Breast epithelium (tissue), 4 donors: Measurements from ENCODE around the gene LPAR3. TPM values are rescaled to one million over a fixed set of nuclear protein-coding genes. Genes with fewer than 3 reads are reported as not detected.

Experiments used
- DNase-seq, 2 donors: peaks; one replicate each; pipeline ENCODE4 v3.0.0-alpha.2; 2019; ENCODE audit warnings: low spot score in 2 of 2
- H3K27ac ChIP-seq, 2 donors: fragments of 200-600 bp; sonication (generic) in 1 of 2; one replicate each; pipeline ENCODE4 v1.5.1; 2016 to 2019; ENCODE audit warnings: mild to moderate bottlenecking in 1 of 2
- H3K27me3 ChIP-seq, 2 donors: fragments of 200-600 bp; sonication (generic) in 1 of 2; one replicate each; pipeline versions ENCODE4 v1.5.1 to v1.6.0; 2017 to 2019; ENCODE audit warnings: control low read depth in 1 of 2, mild to moderate bottlenecking in 1 of 2
- H3K36me3 ChIP-seq: fragments of 200-600 bp; one replicate; pipeline ENCODE4 v1.5.1; 2019
- H3K4me1 ChIP-seq, 2 donors: fragments of 200-600 bp; sonication (generic); one replicate each; pipeline ENCODE4 v1.5.1; 2016 to 2019; ENCODE audit warnings: control low read depth in 1 of 2
- H3K4me3 ChIP-seq, 3 donors: fragments of 200-600 bp; sonication (generic); 1 replicate in 2 of 3; 2 replicates in 1 of 3; pipeline ENCODE4 v1.5.1; 2016 to 2019; ENCODE audit warnings: mild to moderate bottlenecking in 3 of 3, moderate library complexity in 2 of 3
- H3K9me3 ChIP-seq, 2 donors: fragments of 200-600 bp; sonication (generic) in 1 of 2; one replicate each; pipeline ENCODE4 v1.5.1; 2016 to 2019; ENCODE audit warnings: control low read depth in 1 of 2
- POLR2A ChIP-seq: fragments of 450-650 bp; IDR thresholded peaks from one replicate; pipeline ENCODE4 v1.6.1; 2016; ENCODE audit warnings: antibody characterized with exemption, mild to moderate bottlenecking, moderate library complexity
- POLR2AphosphoS5 ChIP-seq, 3 donors: sonication (generic); formaldehyde crosslinking; IDR thresholded peaks; one replicate each; pipeline ENCODE4 v1.6.1; 2017; ENCODE audit warnings: antibody characterized with exemption in 3 of 3
- intact Hi-C: fragments of 100-400 bp; cut with DNase I; formaldehyde crosslinking; loops from one replicate; pipeline ENCODE4 v1.15.1; 2023; ENCODE audit warnings: low total_unique reads
- total RNA-seq, 3 donors: library from RNA; depleted of rRNA; stranded (reverse); fragments of >200 nt; gene quantifications; one replicate each; pipeline ENCODE4 v1.1.0, GENCODE V29; 2016
- TF ChIP-seq, protein P1 (sequence below), 3 donors: fragments of 450-650 bp; IDR thresholded peaks; one replicate each; pipeline ENCODE4 v1.5.1; 2016 to 2017; ENCODE audit warnings: antibody characterized with exemption in 3 of 3, mild to moderate bottlenecking in 3 of 3, moderate library complexity in 3 of 3

LPAR3 gene
- total RNA-seq, 3 donors from 2014 or later = 1.6 to 3.7 TPM; not detected in 1

- no peak for TF ChIP-seq POLR2AphosphoS5 (IDR thresholded peaks at IDR 0.05)
- Histone ChIP-seq H3K4me1 (no peaks in the 10 kb centered on the region), H3K27me3 (no peaks in the 10 kb centered on the region), H3K9me3 (no peaks in the 10 kb centered on the region), H3K27ac (no peak overlapping the region), H3K4me3 (no peak overlapping the region), H3K36me3 (no peaks in the 10 kb centered on the region)
- intact Hi-C loops = no loop called here
- DNase-seq = no peak
Measured at GRCh38 chr1:84853741-84854721, 39.0 kb downstream of the LPAR3 start.

GRCh38 chr1:84851839-84852238, 41.2 kb downstream of the LPAR3 start:
- H3K27ac ChIP-seq = no peak overlapping the region
- intact Hi-C loops = no loop called here
- peaks cover 0 to 13% of the 10 kb centered on the region in 2 donors for H3K4me1 ChIP-seq
- H3K36me3 ChIP-seq = no peaks in the 10 kb centered on the region
- no peak for DNase-seq
- TF ChIP-seq POLR2A = no peak
- no peak for TF ChIP-seq POLR2AphosphoS5 (IDR thresholded peaks at IDR 0.05)
- TF ChIP-seq, protein P1, sequence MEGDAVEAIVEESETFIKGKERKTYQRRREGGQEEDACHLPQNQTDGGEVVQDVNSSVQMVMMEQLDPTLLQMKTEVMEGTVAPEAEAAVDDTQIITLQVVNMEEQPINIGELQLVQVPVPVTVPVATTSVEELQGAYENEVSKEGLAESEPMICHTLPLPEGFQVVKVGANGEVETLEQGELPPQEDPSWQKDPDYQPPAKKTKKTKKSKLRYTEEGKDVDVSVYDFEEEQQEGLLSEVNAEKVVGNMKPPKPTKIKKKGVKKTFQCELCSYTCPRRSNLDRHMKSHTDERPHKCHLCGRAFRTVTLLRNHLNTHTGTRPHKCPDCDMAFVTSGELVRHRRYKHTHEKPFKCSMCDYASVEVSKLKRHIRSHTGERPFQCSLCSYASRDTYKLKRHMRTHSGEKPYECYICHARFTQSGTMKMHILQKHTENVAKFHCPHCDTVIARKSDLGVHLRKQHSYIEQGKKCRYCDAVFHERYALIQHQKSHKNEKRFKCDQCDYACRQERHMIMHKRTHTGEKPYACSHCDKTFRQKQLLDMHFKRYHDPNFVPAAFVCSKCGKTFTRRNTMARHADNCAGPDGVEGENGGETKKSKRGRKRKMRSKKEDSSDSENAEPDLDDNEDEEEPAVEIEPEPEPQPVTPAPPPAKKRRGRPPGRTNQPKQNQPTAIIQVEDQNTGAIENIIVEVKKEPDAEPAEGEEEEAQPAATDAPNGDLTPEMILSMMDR (IDR thresholded peaks at IDR 0.05) = no peak
- no peak overlapping the region for H3K4me3 ChIP-seq
- H3K27me3 ChIP-seq = no peaks in the 10 kb centered on the region
- no peaks in the 10 kb centered on the region for H3K9me3 ChIP-seq

GRCh38 chr1:84849357-84849975, 43.5 kb downstream of the LPAR3 start:
- Histone ChIP-seq H3K9me3 (no peaks in the 10 kb centered on the region), H3K27me3 (no peaks in the 10 kb centered on the region), H3K4me1 (peaks cover 0 to 13% of the 10 kb centered on the region in 2 donors), H3K36me3 (no peaks in the 10 kb centered on the region), H3K27ac (no peak overlapping the region), H3K4me3 (no peak overlapping the region)
- no peak for DNase-seq
- intact Hi-C loops = no loop called here
- TF ChIP-seq, protein P1 (IDR thresholded peaks at IDR 0.05) = no peak
- no peak for TF ChIP-seq POLR2A
- TF ChIP-seq POLR2AphosphoS5 (IDR thresholded peaks at IDR 0.05) = no peak

DNA sequence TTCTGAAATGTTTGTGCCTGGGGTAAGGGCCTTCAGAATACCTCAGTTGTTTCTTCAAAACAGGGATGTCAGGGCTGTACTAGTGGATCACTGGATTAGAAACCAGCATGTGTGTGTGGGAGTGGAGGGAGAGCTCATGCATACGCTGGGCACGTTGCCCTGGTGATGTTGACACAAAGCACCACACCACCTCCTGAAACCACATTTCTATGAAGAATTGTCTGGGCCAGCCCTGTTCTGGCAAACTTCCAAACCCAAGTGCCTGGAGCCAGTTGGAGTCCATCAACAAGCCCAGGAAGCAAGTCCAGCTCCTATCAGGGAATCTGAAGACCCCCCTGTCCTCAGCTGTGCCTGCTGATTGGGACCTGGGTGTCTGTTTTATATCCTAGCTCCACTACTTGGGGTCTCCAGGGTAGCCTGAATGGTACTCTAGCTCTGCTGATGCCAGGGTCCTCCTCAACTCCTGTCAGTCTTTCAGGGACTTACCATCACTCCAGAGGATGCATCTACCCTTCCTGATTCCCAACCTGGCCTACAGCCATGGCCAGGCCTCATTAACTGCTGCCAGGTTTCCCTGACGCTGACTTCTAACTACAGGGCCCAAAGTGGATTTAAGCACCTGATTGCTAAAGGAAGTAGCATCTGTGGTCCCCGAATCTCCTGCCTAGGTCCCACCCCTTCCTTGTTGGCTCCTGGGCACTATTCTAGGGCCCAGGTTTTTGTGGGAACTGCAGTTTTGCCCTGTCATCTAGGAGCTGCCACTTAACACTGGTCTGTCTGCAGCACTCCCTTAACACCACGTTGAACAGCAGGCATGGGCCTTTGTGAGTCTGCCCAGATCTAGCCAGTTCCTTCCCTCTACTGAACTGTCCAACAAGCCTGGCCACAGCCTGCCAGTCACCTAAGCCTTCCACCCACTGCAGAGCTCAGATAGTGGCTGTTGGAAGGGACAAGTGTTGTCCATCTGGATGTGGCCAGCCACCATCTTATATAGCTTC, 45.5 kb downstream of the LPAR3 start:
- no peak for TF ChIP-seq POLR2A
- TF ChIP-seq POLR2AphosphoS5 (IDR thresholded peaks at IDR 0.05) = peak in 1 of 3 donors; percentile 44
- H3K27me3 ChIP-seq = no peaks in the 10 kb centered on the region
- H3K4me3 ChIP-seq = no peak overlapping the region
- peak overlapping the region; percentile 73 to 85 for H3K27ac ChIP-seq
- H3K4me1 ChIP-seq = peaks cover 0 to 13% of the 10 kb centered on the region in 2 donors
- peak; percentile 94 to 95 for DNase-seq
- H3K9me3 ChIP-seq = no peaks in the 10 kb centered on the region
- intact Hi-C loops = no loop called here
- H3K36me3 ChIP-seq = no peaks in the 10 kb centered on the region

- H3K27ac ChIP-seq = peak overlapping the region in 1 of 2 donors; percentile 85
- no peak overlapping the region for H3K4me3 ChIP-seq
- no peaks in the 10 kb centered on the region for H3K9me3 ChIP-seq
- DNase-seq = no peak
- TF ChIP-seq, protein P1 (IDR thresholded peaks at IDR 0.05) = no peak
- TF ChIP-seq POLR2AphosphoS5 (IDR thresholded peaks at IDR 0.05) (no peak), POLR2A (no peak)
- peaks cover 0 to 13% of the 10 kb centered on the region in 2 donors for H3K4me1 ChIP-seq
- no peaks in the 10 kb centered on the region for H3K27me3 ChIP-seq
- intact Hi-C loops = no loop called here
- no peaks in the 10 kb centered on the region for H3K36me3 ChIP-seq
Measured at GRCh38 chr1:84846387-84846786, 46.6 kb downstream of the LPAR3 start.
